MM.1S (cell line): Measurements from ENCODE around the gene PTPRN2.
"Not testable (repeated sequence)": the region's sequence is repeated elsewhere in the genome, so short reads cannot be mapped to it uniquely, and the experiment has no call there.

Source experiments
- DNase-seq: peaks from one replicate; pipeline ENCODE4 v3.0.0-alpha.2; 2015
- H2AFZ ChIP-seq: fragments of 300-600 bp; sonication (generic); 2 replicates; pipeline ENCODE4 v1.6.0; 2016; ENCODE audit warnings: antibody characterized with exemption, low read length
- H3F3A ChIP-seq: fragments of 300-600 bp; sonication (generic); 2 replicates; pipeline ENCODE4 v1.6.1; 2016; ENCODE audit warnings: mild to moderate bottlenecking, antibody characterized with exemption, low read length, moderate library complexity, mixed read lengths; ENCODE audit not compliant: insufficient read depth
- H3K27ac ChIP-seq: fragments of 300-600 bp; sonication (generic); 2 replicates; pipeline ENCODE4 v1.5.1; 2016; ENCODE audit warnings: mild to moderate bottlenecking, low read length
- H3K27me3 ChIP-seq: fragments of 300-600 bp; sonication (generic); replicated peaks from 2 replicates; pipeline ENCODE4 v1.6.0; 2016; ENCODE audit warnings: low read length; ENCODE audit not compliant: insufficient read depth
- H3K36me3 ChIP-seq: fragments of 300-600 bp; sonication (generic); replicated peaks from 2 replicates; pipeline ENCODE4 v1.6.1; 2016; ENCODE audit warnings: mild to moderate bottlenecking, low read length, mixed read lengths; ENCODE audit not compliant: insufficient read depth
- H3K4me1 ChIP-seq: fragments of 300-600 bp; sonication (generic); 2 replicates; pipeline ENCODE4 v1.6.1; 2016; ENCODE audit warnings: low read length, mixed read lengths
- H3K4me2 ChIP-seq: fragments of 300-600 bp; sonication (generic); 2 replicates; pipeline ENCODE4 v1.6.0; 2016; ENCODE audit warnings: low read depth, low read length
- H3K4me3 ChIP-seq: fragments of 300-600 bp; sonication (generic); 2 replicates; pipeline ENCODE4 v1.5.1; 2016; ENCODE audit warnings: low read length, mixed read lengths
- H3K79me2 ChIP-seq: fragments of 300-600 bp; sonication (generic); 2 replicates; pipeline ENCODE4 v1.6.1; 2016; ENCODE audit warnings: mixed run types, low read length, mixed read lengths
- H3K9ac ChIP-seq: fragments of 300-600 bp; sonication (generic); 2 replicates; pipeline ENCODE4 v1.6.1; 2016; ENCODE audit warnings: low read length, mixed read lengths
- H3K9me2 ChIP-seq: fragments of 300-600 bp; sonication (generic); replicated peaks from 2 replicates; pipeline ENCODE4 v1.6.1; 2016; ENCODE audit warnings: mild to moderate bottlenecking, low read length, mixed read lengths; ENCODE audit not compliant: insufficient read depth
- H3K9me3 ChIP-seq: fragments of 300-600 bp; sonication (generic); replicated peaks from 2 replicates; pipeline ENCODE4 v1.6.1; 2016; ENCODE audit warnings: mild to moderate bottlenecking, low read length, mixed read lengths; ENCODE audit not compliant: insufficient read depth
- H4K20me1 ChIP-seq: fragments of 300-600 bp; sonication (generic); 2 replicates; pipeline ENCODE4 v1.6.1; 2016; ENCODE audit warnings: mild to moderate bottlenecking, low read length, moderate library complexity, mixed read lengths; ENCODE audit not compliant: insufficient read depth
- CTCF ChIP-seq: fragments of 300-600 bp; sonication (generic); IDR thresholded peaks from 2 replicates; pipeline ENCODE4 v1.5.1; 2016; ENCODE audit warnings: antibody characterized with exemption, low read length, mixed read lengths
- EZH2 ChIP-seq: fragments of 300-600 bp; sonication (generic); optimal IDR thresholded peaks from 2 replicates; pipeline ENCODE3; 2017; ENCODE audit warnings: low read depth, mild to moderate bottlenecking, antibody characterized with exemption, low read length, mixed read lengths
- EZH2phosphoT487 ChIP-seq: fragments of 300-600 bp; sonication (generic); IDR thresholded peaks from 2 replicates; pipeline ENCODE4 v1.6.1; 2018; ENCODE audit warnings: antibody characterized with exemption, low read length

Gene PTPRN2

GRCh38 chr7:157493776-157494175, 1093.8 kb downstream of the PTPRN2 start:
- Histone ChIP-seq H3K4me3 (no peak overlapping the region), H4K20me1 (no peaks in the 10 kb centered on the region), H3K36me3 (no peaks in the 10 kb centered on the region), H3K27ac (no peak overlapping the region), H3K9me3 (no peaks in the 10 kb centered on the region), H2AFZ (no peak overlapping the region), H3F3A (no peaks in the 10 kb centered on the region), H3K9ac (no peak overlapping the region), H3K27me3 (peaks cover 89% of the 10 kb centered on the region), H3K4me2 (no peak overlapping the region), H3K79me2 (no peaks in the 10 kb centered on the region), H3K4me1 (no peaks in the 10 kb centered on the region), H3K9me2 (no peaks in the 10 kb centered on the region)
- TF ChIP-seq EZH2phosphoT487 (no peak), EZH2 (no peak), CTCF (no peak)
- no peak for DNase-seq

DNA sequence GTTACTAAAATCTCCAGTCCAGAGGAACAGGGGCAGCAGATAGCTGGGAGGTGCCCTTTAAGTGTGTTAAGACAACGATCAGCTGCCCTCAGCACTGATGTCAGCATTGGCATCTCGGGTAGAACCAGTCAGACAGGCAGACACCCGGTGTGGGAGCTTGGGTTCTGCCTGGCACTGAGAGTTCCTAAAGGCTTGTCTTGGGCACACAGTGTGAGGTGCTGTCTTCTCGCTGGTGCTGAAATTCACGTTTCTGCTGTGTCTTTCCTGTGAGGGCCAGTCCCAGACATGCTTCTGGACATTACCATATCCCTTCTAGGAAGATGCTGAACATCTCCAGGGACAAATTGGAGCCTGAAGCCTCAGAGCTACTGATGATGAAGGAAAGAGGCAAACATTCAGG, 1094.6 kb downstream of the PTPRN2 start:
- Histone ChIP-seq H4K20me1 (no peaks in the 10 kb centered on the region), H3K27ac (no peak overlapping the region), H3K27me3 (peaks cover 87% of the 10 kb centered on the region), H3K9me2 (no peaks in the 10 kb centered on the region), H3K9ac (no peak overlapping the region), H3K4me1 (no peaks in the 10 kb centered on the region), H3K4me3 (no peak overlapping the region), H3F3A (no peaks in the 10 kb centered on the region), H3K36me3 (no peaks in the 10 kb centered on the region), H3K4me2 (no peak overlapping the region), H3K79me2 (no peaks in the 10 kb centered on the region), H2AFZ (no peak overlapping the region), H3K9me3 (no peaks in the 10 kb centered on the region)
- no peak for DNase-seq
- no peak for TF ChIP-seq EZH2phosphoT487
- TF ChIP-seq EZH2: no peak
- TF ChIP-seq CTCF: no peak

GRCh38 chr7:157490465-157490912, 1097.1 kb downstream of the PTPRN2 start:
- Histone ChIP-seq H3K36me3 (no peaks in the 10 kb centered on the region), H3F3A (no peaks in the 10 kb centered on the region), H3K4me2 (no peak overlapping the region), H3K9ac (no peak overlapping the region), H3K27ac (no peak overlapping the region), H3K9me3 (no peaks in the 10 kb centered on the region), H3K79me2 (no peaks in the 10 kb centered on the region), H4K20me1 (no peaks in the 10 kb centered on the region), H3K27me3 (peaks cover 86% of the 10 kb centered on the region), H2AFZ (no peak overlapping the region), H3K4me3 (no peak overlapping the region), H3K9me2 (no peaks in the 10 kb centered on the region), H3K4me1 (no peaks in the 10 kb centered on the region)
- no peak for DNase-seq
- no peak for TF ChIP-seq CTCF
- TF ChIP-seq EZH2: no peak
- TF ChIP-seq EZH2phosphoT487: no peak

- not testable (repeated sequence) for H3K4me1 ChIP-seq, H3K9me3 ChIP-seq, H3K4me2 ChIP-seq, H3K4me3 ChIP-seq, DNase-seq, H3K36me3 ChIP-seq, H3K9ac ChIP-seq, H3K27ac ChIP-seq, H3F3A ChIP-seq, H4K20me1 ChIP-seq, H2AFZ ChIP-seq, H3K9me2 ChIP-seq, H3K79me2 ChIP-seq
- H3K27me3 ChIP-seq: peaks cover 86% of the 10 kb centered on the region
Observed at GRCh38 chr7:157489870-157490269, 1097.8 kb downstream of the PTPRN2 start.
